Endometrium (tissue), 2 donors: Measurements from ENCODE around the gene MRO.
"Not testable (repeated sequence)": the region's sequence is repeated elsewhere in the genome, so short reads cannot be mapped to it uniquely, and the experiment has no call there.

Experiments used
- FAIRE-seq: peaks from 2 replicates; lab custom pipeline; 2012; peaks lifted over from hg19 to GRCh38; lab: Jason Lieb, UNC
- donor health status: control.
- donor health status: control.

MRO gene

GRCh38 chr18:50819728-50820378, at the start of gene MRO:
Gene MRO (minus strand): TSS chr18:50820016. CDS start chr18:50809400, 10,616 bp downstream.
- no peak for FAIRE-seq

- FAIRE-seq = no peak
Measured at GRCh38 chr18:50869150-50869549, 49.3 kb upstream of the MRO start.

- no peak for FAIRE-seq
Measured at GRCh38 chr18:50866765-50867164, 46.9 kb upstream of the MRO start.

DNA sequence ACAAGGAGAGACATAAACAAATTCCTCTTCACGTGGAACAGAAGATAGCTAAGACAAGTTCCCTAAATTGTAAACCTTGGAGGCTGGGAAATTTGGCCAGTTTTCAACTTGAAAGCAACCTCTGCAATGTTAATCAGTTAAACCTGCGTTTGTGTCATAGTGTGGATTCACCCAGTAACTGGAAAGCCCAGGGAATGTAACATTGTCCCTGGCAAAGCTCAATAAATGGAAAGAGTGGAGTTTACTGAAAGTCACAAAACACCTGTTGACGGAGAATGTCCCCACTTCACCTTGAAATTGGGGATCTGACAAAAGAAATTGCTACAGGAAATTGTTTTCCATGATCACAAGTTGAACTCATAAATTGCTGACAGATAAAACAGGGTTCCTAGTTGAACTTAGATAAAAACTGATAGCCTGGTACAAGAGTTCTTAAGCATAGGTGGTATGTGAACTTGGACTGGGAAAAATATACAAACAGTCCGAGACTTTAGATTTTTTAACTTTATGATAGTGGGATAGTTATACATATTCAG, 44.1 kb upstream of the MRO start:
- FAIRE-seq = no peak

DNA sequence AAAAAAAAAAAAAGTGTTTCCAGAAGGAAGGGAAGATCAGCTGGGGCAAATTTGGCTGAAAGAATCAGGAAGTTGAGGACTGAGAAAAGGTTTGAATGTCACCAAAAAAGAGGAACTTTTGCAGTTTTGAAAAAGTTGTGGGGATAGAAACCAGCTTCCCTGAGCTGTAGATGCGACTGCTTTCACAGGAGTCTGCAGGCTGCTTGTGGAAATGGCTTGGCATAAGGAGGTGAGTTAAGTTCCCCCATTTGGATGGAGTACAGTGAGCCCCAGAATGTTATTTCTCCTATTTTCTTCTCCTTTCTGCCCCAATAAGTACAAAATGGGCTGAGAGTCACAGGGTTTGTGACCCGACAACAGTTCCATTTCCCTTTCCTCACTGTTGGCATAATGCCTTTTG, 42.6 kb upstream of the MRO start:
- no peak for FAIRE-seq

DNA sequence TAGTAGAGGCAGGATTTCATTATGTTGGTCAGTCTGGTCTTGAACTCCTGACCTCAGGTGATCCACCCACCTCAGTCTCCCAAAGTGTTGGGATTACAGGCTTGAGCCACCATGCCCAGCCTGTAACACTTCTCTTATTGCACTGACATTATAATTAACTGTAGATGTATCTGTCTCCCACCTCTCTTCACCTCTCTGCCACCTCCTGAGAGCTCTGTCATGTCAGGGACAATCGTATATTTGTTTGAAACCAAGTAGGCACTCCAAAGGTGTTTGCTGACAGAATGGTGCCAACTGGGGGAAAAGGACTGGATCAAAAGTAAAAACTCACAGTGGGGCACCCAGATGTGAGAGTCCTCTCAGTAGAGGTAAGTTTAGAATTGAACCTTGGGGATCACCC, 41.8 kb upstream of the MRO start:
- no peak for FAIRE-seq

DNA sequence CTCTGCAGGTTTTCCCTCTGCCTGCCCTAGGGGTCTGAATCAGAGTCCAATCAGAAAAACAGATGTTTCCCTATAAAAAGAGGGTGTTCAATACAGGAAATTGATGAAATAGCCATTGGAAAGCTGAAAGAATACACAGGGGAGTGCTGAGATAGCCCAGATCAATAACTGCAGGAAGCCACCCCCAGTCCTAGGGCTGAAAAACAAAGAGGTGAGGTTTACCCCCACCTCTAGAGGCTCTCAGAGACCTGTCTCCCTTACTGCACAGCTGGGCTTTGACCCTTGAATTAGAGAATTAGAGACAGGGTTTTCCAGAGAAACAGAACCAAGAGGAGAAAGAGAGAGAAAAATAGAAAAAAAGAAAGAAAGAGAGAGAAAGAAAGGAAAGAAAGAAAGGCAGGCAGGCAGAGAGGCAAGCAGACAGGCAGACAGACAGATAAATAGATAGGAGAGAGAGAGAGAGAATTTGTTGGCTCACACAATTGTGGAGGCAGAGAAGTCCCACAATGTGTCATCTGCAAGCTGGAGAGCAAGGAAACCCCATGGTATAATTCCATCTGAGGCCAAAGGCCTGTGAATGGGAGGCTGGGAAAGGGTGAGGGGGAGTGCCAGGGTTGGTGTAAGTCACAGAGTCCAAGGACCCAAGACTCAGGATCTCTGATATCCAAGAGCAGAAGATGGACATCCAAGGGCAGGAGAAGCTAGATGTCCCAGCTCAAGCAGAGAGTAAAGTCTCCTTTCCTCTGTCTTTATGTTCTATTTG, 40.2 kb upstream of the MRO start:
- no peak for FAIRE-seq

DNA sequence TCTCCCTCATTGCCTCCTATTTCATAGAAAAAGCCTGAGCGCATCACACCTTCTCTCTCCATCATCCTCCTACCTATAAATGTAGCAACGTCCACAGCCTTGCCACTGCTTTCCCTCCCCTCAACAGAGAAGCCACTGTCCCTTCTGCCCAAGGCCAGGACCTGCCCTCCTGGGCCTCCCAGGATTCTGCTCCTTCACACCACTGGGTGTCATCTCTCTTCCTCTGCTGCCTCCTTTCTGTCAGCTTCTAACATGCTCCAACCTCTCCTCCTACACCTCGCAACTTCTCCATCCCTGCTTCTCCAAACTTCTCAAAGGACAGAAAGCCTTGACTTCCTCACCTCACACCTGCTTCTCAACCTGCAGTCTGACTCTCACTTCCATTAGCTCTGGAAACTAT, 37.9 kb upstream of the MRO start:
- FAIRE-seq = no peak

- not testable (repeated sequence) for FAIRE-seq
Measured at GRCh38 chr18:50857166-50857565, 37.4 kb upstream of the MRO start.

GRCh38 chr18:50855976-50856757, 36.4 kb upstream of the MRO start:
- no peak for FAIRE-seq

GRCh38 chr18:50853863-50854271, 34.1 kb upstream of the MRO start:
- FAIRE-seq = no peak

DNA sequence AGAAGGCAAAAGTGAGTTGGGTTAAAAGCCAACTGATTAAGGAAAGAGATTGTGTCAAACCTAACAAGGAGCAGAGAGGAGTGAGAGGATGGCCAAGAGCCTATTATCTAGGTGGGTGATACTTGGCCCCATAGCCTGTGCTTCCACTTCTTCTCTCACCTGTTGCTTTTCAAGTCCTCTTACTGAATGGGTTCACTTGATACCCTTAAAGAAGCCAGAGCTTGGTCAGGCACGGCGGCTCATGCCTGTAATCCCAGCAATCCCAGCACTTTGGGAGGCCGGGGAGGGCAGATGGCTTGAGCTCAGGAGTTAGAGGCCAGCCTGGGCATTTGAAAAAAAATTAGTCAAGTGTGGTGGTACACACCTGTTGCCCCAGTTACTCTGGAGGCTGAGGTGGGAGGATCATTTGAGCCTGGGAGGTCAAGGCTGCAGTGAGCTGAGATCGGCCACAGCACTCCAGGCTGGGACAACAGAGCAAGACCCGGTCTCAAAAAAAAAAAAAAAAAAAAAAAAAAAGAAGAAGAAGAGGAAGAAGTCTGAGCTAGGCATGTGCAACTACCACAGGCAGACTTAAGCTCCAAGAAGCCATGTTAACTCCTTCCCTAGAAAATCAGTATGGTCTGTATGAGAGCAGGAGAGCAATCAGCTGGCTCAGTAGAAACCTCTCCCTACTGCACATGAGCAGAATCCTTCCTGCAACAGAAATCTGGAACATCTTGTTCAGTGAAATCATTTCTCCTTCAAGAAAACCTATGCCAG, 30.7 kb upstream of the MRO start:
- FAIRE-seq = no peak

DNA sequence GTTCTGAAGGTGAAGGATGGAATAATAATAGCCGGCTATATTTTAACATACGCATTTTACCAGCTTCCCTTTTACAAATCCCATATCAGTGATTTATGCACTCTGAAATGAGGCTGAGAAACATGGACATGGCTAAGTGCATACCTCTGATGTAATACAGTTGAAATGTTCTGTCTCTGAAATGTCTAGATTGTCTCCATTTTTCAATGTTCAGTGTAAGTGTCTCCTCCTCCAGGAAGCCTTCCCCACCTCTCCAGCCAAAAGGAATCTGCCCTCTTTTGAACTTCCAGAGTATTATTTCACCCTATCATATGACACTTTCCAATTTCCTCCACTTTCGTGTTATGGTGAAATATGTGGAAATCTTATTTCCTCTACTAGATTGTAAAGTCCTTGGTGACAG, 29.6 kb upstream of the MRO start:
- no peak for FAIRE-seq

DNA sequence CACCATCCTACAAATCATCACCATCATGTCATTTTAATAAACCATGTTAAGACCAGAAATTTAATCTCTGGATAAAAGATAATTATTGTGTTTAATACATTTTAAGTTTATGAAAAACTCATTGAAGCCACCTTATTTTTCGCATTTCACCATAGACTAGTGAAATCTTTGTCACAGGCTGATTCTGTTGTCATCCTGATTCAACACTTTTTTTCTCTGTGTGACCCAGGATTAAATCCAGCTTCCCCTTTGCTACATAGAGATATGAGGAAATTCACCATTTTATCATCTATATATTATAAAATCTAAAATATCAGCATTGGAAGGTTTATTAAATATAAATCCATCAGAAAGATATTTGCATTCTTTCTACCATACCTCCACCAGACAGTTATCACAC, 29.2 kb upstream of the MRO start:
- FAIRE-seq = no peak

DNA sequence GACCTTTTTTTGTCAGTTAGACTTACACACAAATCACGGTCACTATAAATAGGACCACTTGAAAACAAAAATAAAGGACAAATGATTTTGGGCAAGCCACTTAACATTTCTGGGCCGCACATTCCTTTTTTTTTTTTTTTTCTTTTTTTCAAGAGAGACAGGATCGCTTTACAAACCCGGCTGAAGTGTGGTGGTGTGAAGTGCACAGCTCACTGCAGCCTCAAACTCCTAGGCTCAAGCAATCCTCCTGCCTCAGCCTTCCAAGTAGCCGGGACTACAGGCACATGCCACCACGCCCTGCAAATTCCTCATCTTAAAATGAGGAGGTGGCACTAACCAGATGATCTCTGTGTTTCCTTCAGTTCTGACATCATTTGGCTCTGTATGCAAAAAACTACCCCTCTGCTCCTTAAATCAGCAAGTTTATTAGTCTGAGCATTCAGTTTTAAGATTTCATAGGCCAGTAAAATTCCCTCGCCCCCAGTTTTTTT, 28.3 kb upstream of the MRO start:
- no peak for FAIRE-seq

GRCh38 chr18:50847192-50847591, 27.4 kb upstream of the MRO start:
- no peak for FAIRE-seq

- no peak for FAIRE-seq
Measured at GRCh38 chr18:50844960-50845359, 25.1 kb upstream of the MRO start.

DNA sequence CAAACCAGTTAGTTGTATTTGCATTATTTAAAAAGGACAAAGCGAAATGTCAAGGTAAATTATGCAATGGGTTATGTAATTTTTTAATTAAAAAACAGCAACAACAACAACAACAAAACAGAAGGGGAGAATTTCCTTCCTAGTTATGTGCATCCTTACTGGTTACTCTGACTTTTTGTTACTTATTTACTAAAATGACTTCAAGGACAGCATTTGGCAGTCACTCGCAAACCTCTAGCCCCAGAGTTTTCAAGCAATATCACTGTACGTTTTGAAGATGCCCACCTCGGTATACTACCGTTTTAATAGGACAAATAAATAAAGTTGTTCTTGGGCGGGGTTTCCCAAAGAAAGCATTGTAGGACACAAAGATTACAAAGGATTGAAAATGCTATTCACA, 24.7 kb upstream of the MRO start:
- FAIRE-seq = no peak

- no peak for FAIRE-seq
Measured at GRCh38 chr18:50842846-50843245, 23.0 kb upstream of the MRO start.

GRCh38 chr18:50839996-50840395, 20.2 kb upstream of the MRO start:
- FAIRE-seq = no peak

DNA sequence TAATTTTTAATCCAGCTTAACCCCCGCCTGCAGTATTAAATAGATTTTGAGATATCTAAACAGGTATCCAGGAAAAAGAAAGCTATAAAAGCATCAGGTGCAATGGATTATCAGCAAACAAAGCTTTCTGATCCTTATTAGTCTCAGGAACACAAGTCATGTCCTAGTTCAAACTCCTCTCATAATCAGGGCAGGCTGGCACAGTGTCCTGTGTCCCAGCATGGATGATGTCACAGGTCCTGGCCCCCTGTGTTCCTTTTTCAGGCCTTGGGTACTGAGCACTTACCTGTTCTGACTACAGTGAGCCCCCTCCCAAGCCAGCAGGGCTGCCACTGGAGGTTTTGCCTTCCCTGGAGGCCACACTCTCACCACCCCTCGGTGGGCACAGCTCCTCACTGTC, 19.5 kb upstream of the MRO start:
- FAIRE-seq = no peak

- no peak for FAIRE-seq
Measured at GRCh38 chr18:50836521-50836957, 16.7 kb upstream of the MRO start.
